Astrocyte (in vitro differentiated cells and primary cell): ENCODE measurements around the gene MICALL1.

ENCODE experiments used
- CTCF ChIP-seq: IDR thresholded peaks from 2 replicates; pipeline ENCODE4 v1.5.1; 2011; ENCODE audit warnings: low read depth, mild to moderate bottlenecking, inconsistent platforms, low read length, moderate library complexity; ENCODE audit not compliant: insufficient read depth
- EZH2 ChIP-seq: IDR thresholded peaks from 2 replicates; pipeline ENCODE4 v1.6.1; 2012; ENCODE audit warnings: mild to moderate bottlenecking, low read length, inconsistent platforms; ENCODE audit not compliant: insufficient read depth

- no peak for TF ChIP-seq CTCF
- TF ChIP-seq EZH2 = no peak
These were observed 21.5 kb downstream of the MICALL1 start for GRCh38 chr22:37927637-37927936.
